GM11168 (cell line): ENCODE data around the gene EFCAB3.
"Not testable (repeated sequence)": the region's sequence is repeated elsewhere in the genome, so short reads cannot be mapped to it uniquely, and the experiment has no call there.

Source experiments
- in situ Hi-C: fragments of 300-500 bp; cut with MboI; formaldehyde crosslinking; loops from one replicate; pipeline ENCODE4 v1.12.0; 2022; ENCODE audit warnings: low sequenced_read_pairs; ENCODE audit not compliant: unreplicated experiment

Gene EFCAB3

DNA sequence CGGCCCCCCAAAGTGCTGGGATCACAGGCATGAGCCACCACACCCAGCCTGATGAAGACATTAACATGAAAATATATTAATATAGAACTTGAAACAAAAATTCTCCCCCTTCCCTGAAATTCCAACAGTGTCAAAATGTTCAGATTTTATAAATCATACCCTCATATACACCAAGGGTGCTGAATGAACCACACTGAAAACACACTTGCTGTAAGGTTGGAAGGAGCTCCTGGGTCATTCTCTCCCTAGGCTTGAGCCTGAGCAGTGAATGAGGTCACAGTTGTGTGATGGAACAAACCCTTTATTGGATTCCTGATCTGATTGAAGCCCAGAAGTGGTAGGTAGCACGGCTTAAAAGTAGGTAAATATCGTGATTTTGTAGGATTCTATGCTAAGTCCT lies at the start of gene EFCAB3:
Gene EFCAB3 (plus strand): TSS at position 301 of the 400 bp plus-strand sequence. CDS start 2,427 bp downstream, outside the sequence.
- in situ Hi-C loops = no loop called here

GRCh38 chr17:62336527-62336926 lies 43.8 kb upstream of the EFCAB3 start:
- in situ Hi-C loops = no loop called here

DNA sequence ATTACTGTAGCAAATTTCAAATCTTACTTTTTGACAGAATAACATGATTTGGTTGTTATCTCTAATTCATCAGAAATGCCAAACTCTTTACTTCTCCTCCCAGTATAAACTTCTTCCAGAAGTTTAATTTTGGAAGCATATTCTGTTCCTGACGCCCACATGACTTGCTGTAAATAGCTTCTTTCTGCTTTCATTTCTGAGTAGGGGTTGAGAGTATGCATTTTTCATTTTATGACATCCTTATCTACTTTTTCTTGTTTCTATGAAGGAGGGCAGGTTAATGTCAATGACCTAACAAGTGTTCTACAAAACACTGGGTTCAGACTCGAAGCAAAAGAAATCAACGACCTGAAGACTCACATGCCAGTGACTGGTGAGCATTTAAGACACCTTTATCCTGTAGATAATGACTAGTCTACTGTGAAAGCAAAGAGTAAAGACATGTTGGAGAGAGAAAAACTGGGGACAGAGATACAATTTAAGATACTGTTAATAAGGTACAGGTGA lies 36.5 kb upstream of the EFCAB3 start:
- in situ Hi-C loops = no loop called here

DNA sequence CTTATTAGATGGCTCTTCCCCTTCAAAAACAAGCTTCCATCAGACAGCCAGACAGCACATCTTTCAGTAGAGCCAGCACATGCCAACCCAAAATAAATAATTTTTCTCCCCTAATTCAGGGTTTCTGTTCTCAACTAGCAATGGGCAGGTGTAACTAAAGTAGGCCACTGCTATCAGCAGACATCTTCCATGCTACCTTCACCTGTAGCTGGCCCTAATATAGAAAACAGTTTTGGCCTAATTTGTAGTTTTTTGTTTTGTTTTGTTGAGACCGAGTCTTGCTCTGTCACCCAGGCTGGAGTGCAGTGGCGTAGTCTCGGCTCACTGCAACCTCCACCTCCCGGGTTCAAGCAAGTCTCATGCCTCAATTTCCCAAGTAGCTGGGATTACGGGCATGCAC lies 29.2 kb upstream of the EFCAB3 start:
- in situ Hi-C loops = no loop called here

GRCh38 chr17:62366191-62366590 lies 14.2 kb upstream of the EFCAB3 start:
- in situ Hi-C loops = no loop called here

DNA sequence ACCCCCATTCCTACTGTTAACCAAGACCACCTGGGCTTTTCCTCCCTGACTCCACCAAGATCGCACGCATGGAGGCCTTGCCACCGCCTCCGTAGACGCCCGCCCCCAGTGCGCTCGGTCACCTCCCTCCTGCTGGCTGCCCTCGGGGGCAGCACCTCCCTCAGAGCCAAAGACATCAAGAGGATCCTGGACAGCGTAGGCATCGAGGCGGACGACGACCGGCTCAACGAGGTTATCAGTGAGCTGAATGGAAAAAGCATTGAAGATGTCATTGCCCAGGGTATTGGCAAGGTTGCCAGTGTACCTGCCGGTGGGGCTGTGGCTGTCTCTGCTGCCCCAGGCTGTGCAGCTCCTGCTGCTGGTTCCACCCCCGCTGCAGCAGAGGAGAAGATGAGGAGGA lies 1.2 kb downstream of the EFCAB3 start:
- in situ Hi-C loops = no loop called here

DNA sequence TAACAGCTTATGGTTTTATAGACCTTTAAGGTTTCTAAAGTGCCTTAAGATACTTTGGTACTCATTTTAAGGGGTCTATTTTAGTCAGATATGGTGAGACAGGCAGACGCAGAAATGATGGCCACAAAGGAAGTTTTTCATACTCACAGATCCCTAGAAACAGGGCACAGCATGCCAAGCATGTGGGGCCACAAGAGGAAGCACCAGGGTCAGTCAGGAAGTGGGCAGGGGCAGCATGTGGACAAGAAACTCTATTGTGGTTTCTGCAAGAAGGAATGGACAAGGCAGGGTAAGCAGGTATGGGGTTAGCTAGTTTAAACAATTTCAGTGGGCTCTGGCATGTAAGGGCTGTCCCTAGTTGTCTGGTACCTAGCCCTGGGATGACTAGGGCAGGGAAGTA lies 8.5 kb downstream of the EFCAB3 start:
- in situ Hi-C loops = no loop called here

GRCh38 chr17:62392908-62393307 lies 12.6 kb downstream of the EFCAB3 start:
- in situ Hi-C loops = no loop called here

GRCh38 chr17:62398891-62399290 lies 18.5 kb downstream of the EFCAB3 start:
- in situ Hi-C loops = no loop called here

DNA sequence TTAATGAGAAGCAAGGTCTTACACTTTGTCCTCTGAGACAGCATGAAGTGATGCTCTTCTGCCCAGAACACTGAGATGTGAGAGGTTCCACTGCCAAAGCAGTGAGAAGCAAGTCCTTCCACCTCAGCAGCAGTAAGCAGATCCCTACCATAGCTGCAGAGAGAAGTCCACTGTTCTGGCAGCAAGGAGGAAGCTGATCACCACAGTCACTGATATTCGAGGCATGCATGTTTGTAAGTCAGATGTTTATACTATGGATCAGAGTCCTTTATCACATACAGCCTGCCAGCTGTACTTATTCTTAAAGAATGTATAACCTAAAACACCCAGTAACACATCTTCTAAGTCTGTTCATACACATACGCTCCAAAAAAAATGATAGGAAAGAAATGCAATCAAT lies 25.1 kb downstream of the EFCAB3 start:
- in situ Hi-C loops = no loop called here

DNA sequence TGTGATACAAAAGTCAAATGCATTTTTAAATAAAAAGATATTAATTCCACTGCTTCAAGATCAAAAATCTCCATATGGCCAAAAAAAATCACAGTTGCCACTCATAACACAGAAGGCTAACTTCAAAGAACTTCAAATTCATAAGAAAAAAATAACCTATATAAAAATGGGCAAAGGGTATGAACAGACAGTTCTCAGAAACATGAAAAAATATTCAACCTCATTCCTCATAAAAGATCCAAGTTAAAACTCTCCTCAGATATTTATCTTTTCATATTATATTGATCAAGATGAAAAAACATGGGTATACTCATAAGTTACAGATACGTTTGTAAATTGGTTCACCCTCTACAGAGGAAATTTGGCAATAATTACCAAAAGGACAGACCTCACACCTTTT lies 32.7 kb downstream of the EFCAB3 start:
- in situ Hi-C loops = not testable (repeated sequence)

DNA sequence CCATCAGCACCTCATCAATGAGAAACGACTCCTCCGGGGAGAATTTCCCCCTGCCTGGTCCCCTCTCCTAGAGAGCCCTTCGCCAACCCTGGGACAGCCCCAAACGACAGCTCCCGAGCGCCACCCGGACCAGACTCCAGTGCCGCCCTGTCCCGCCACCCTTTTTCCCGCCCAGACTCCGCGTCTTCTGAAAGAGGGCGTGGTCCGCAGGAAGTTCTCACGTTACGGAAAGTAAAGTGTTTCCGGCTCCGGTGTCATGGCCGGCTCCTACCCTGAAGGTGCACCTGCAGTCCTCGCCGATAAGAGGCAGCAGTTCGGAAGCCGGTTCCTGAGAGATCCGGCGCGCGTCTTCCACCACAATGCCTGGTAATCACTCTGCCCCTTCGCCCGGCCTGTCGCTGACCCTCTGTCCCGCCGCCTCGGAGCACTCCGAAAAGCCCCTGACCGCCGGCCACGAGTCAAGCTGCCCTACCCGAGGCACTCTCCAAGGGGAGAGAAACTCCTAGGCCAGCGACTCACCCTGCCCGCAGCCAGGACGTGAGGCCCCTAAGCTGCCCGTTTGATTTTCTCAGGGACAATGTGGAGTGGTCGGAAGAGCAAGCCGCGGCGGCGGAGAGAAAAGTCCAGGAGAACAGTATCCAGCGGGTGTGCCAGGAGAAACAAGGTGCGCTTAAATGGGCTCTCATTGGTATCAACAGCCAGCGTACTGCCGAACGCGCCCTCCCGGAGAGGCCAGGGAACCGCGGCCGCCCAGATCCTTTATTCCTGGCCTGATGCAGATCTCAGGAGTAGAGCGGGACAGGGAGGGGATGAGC lies 43.5 kb downstream of the EFCAB3 start, which contains the start of gene METTL2A:
Gene METTL2A (plus strand): TSS at position 251 of the 815 bp plus-strand sequence. CDS start 6 bp downstream, at position 257.
- in situ Hi-C loops = not testable (repeated sequence)

DNA sequence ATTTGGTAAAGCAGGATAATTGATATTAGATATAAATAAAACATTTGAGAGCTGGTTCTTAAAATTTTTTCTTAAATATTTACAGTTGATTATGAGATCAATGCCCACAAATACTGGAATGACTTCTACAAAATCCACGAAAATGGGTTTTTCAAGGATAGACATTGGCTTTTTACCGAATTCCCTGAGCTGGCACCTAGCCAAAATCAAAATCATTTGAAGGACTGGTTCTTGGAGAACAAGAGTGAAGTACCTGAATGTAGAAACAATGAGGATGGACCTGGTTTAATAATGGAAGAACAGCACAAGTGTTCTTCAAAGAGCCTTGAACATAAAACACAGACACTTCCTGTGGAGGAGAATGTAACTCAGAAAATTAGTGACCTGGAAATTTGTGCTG lies 45.9 kb downstream of the EFCAB3 start:
- in situ Hi-C loops = not testable (repeated sequence)

- in situ Hi-C loops = not testable (repeated sequence)
Observed at GRCh38 chr17:62435251-62435650, 54.9 kb downstream of the EFCAB3 start.

DNA sequence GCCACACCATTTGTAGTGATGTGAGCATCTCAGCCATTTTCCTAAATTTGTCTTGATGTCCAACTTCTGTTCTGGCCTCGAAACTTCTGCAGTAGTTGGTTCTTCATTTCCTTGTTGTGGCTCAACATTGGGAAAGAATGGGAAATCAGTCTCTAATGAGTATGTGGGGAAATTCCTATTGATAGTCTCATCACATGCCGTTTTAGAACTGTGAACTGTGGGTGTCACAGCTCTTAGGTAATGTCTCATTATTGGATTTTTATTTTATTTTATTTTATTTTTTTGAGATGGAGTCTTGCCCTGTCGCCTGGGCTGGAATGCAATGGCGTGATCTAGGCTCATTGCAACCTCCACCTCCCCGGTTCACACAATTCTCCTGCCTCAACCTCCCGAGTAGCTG lies 60.8 kb downstream of the EFCAB3 start:
- in situ Hi-C loops = not testable (repeated sequence)

GRCh38 chr17:62444063-62444462 lies 63.7 kb downstream of the EFCAB3 start:
- in situ Hi-C loops = no loop called here

GRCh38 chr17:62445791-62446190 lies 65.4 kb downstream of the EFCAB3 start:
- in situ Hi-C loops = not testable (repeated sequence)

GRCh38 chr17:62452195-62452594 lies 71.8 kb downstream of the EFCAB3 start:
- in situ Hi-C loops = not testable (repeated sequence)

DNA sequence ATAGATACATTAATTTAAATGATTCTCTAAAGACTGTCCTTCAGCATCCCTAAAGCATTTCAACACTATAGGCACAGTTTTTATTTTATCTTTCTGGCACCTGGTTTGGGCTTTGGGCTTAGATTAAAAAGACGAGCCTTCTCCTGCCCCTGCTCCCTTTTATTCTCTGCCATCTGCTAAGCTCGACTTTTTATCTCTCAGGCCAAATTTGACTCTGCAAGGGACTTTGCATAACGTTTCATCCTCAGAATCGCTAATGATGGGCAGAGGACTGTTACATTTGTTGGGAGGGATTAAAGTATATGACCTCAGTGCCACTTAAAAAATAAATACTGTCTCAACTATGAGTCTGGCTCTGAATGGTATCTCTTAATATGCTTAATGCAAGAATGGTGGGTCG lies 72.7 kb downstream of the EFCAB3 start:
- in situ Hi-C loops = not testable (repeated sequence)

DNA sequence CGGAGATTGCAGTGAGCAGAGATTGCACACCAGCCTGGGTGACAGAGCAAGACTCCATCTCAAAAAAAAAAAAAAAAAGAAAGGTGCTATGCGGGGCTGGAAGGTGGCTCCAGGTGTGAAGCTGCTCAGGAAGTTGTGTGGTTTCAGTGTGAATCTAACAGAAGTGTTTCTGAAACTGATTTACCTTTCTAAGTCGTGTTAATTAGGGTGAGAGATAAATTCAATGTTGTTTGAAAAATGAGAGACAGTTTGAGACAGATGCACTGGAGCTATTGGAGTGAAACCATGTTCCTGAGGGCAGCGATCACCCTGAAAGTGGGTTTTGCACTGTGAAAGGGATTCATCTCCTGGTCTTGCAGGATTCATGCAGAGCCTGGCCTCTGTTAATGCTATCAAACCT lies 73.3 kb downstream of the EFCAB3 start:
- in situ Hi-C loops = not testable (repeated sequence)

DNA sequence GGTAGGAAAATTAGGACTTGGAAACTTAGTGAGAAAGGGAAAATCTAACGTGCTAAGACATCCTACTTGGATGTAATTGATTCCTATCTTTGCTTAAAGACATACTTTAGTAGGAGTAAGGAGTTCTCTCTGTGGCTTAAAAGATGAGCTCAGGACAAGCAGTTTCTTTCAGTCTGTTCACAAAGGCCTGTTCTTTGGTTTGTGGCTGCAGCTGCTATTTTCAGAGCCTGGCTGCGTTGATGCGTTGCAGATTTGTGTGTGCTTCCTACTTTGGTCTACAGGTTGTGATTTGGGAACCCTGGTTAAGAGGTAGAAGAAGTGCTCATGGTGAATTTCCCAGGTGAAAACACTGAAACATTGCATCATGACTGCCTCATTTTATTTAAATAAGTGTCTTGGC lies 73.8 kb downstream of the EFCAB3 start:
- in situ Hi-C loops = not testable (repeated sequence)

DNA sequence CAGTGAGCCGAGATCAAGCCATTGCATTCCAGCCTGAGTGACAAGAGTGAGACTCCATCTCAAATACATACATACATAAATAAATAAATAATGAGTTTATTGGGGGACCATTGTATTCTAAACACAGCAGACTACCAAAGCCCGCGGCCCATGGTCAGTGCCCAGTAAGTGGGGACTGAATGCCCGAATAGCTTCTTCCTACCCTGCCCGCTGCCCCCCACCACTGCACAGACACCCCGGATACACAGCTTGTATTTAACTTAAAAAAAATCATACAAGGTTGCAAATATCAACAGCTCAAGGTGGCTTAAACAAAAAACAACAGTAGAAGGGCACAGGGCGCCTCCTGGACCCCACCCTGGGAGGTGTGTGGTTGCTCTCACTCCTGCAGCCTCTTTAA lies 75.7 kb downstream of the EFCAB3 start:
- in situ Hi-C loops = no loop called here
